A549 (cell line): Measurements from ENCODE around the gene NOS1AP. TPM values are rescaled to one million over a fixed set of nuclear protein-coding genes. Genes with fewer than 3 reads are reported as not detected.
"Not testable (repeated sequence)": the region's sequence is repeated elsewhere in the genome, so short reads cannot be mapped to it uniquely, and the experiment has no call there.

Experiments used
- ATAC-seq, 2 experiments: fragments of 200-7000 bp in 1 of 2; fragments of >200 bp in 1 of 2; cut with Nextera tagmentation in 1 of 2; cut with Tn5 transposase in 1 of 2; 3 replicates each; pipeline versions ENCODE4 v1.8.0 to v1.9.1; 2018 to 2020; ENCODE audit warnings: mild to moderate bottlenecking in 1 of 2, moderate library complexity in 1 of 2
- CTCF ChIA-PET: fragments of 300-600 bp; sonication (Branson Sonifier 250); formaldehyde crosslinking; extraction: SDS; loops from one replicate; lab custom pipeline; 2021; ENCODE audit warnings: antibody characterized with exemption, inconsistent platforms; lab: Yijun Ruan, JAX
- POLR2A ChIA-PET: fragments of 350-600 bp; formaldehyde crosslinking; extraction: SDS; loops from one replicate; lab custom pipeline; 2021; ENCODE audit warnings: antibody characterized with exemption, inconsistent platforms; lab: Yijun Ruan, JAX
- DNase-seq, 2 experiments: peaks; one replicate each; pipeline versions ENCODE4 v3.0.0 to v3.0.0-alpha.2; 2011 to 2016; ENCODE audit warnings: low read depth in 1 of 2, low spot score in 1 of 2
- FAIRE-seq: peaks from 2 replicates; lab custom pipeline; 2011; peaks lifted over from hg19 to GRCh38; lab: Jason Lieb, UNC
- H3K27ac ChIP-seq, 2 experiments: fragments of >200 bp; sonication (Bioruptor Twin); formaldehyde crosslinking; 3 replicates each; pipeline ENCODE4 v1.5.1; 2016 to 2017
- H3K4me1 ChIP-seq: fragments of >200 bp; sonication (Bioruptor Twin); formaldehyde crosslinking; 3 replicates; pipeline ENCODE4 v1.6.1; 2016
- H3K4me2 ChIP-seq: fragments of >200 bp; sonication (Bioruptor Twin); formaldehyde crosslinking; 3 replicates; pipeline ENCODE4 v1.6.1; 2016
- H3K4me3 ChIP-seq: fragments of >200 bp; sonication (Bioruptor Twin); formaldehyde crosslinking; 3 replicates; pipeline ENCODE4 v1.5.1; 2016
- H3K9me3 ChIP-seq: fragments of >200 bp; sonication (Bioruptor Twin); formaldehyde crosslinking; 3 replicates; pipeline ENCODE4 v1.6.1; 2016
- BHLHE40 ChIP-seq: IDR thresholded peaks from 2 replicates; pipeline ENCODE4 v1.6.1; 2012; ENCODE audit warnings: low read depth, low read length, inconsistent platforms
- CBX8 ChIP-seq: fragments of 200-600 bp; sonication (generic); IDR thresholded peaks from 2 replicates; pipeline ENCODE4 v1.6.1; 2016
- EHF ChIP-seq: fragments of 250-450 bp; sonication (Bioruptor Pico); IDR thresholded peaks from 2 replicates; pipeline ENCODE4 v1.5.0; 2020; ENCODE audit warnings: mild to moderate bottlenecking
- FOSB ChIP-seq: fragments of 250-450 bp; sonication (Bioruptor Pico); IDR thresholded peaks from 2 replicates; pipeline ENCODE4 v1.5.0; 2020; ENCODE audit warnings: mild to moderate bottlenecking, moderate library complexity
- GATA3 ChIP-seq: IDR thresholded peaks from 2 replicates; pipeline ENCODE4 v1.6.1; 2012; ENCODE audit warnings: borderline replicate concordance
- HDAC2 ChIP-seq: fragments of 200-600 bp; sonication (generic); IDR thresholded peaks from 2 replicates; pipeline ENCODE4 v1.6.1; 2016
- HOXA7 ChIP-seq: fragments of 250-450 bp; sonication (Bioruptor Pico); IDR thresholded peaks from 2 replicates; pipeline ENCODE4 v1.5.0; 2020; ENCODE audit warnings: mild to moderate bottlenecking, moderate library complexity
- MAFK ChIP-seq: fragments of 450-650 bp; IDR thresholded peaks from 2 replicates; pipeline ENCODE4 v1.6.1; 2014; ENCODE audit not compliant: partially characterized antibody
- NR3C1 ChIP-seq: fragments of >200 bp; sonication (Bioruptor Twin); formaldehyde crosslinking; IDR thresholded peaks from 3 replicates; pipeline ENCODE4 v1.6.1; 2017
- POLR2AphosphoS2 ChIP-seq: conservative IDR thresholded peaks from 2 replicates; pipeline ENCODE4 v1.6.1; 2012; ENCODE audit warnings: low read length, improper control_type of control experiment, inconsistent platforms
- RARB ChIP-seq: fragments of 250-450 bp; sonication (Bioruptor Pico); IDR thresholded peaks from 2 replicates; pipeline ENCODE4 v1.8.0; 2021; ENCODE audit warnings: mild to moderate bottlenecking, moderate library complexity
- ZFP36 ChIP-seq: fragments of 450-650 bp; IDR thresholded peaks from 2 replicates; pipeline ENCODE4 v1.6.1; 2014; ENCODE audit warnings: borderline replicate concordance; ENCODE audit not compliant: partially characterized antibody
- WGBS: methylation state at CpG from one replicate; pipeline ENCODE4 v1.1.6; 2017; ENCODE audit errors: missing lambda C conversion rate; 5-methylcytosine and 5-hydroxymethylcytosine counted together
- polyA plus RNA-seq, 4 experiments: library from polyadenylated mRNA; depleted of rRNA in 3 of 4; stranded (reverse); fragments of >200 nt; fragmentation: RNase III in 1 of 4; extraction: RNeasy Plus Mini Kit Qiagen cat#74134 plus additional on column Dnase treatment in 1 of 4; gene quantifications; 2 replicates in 3 of 4; 3 replicates in 1 of 4; pipeline ENCODE4 v1.2.3, GENCODE V29; 2011 to 2017
- TF ChIP-seq, protein P1 (sequence below): IDR thresholded peaks from 2 replicates; pipeline ENCODE4 v1.6.1; 2012
- TF ChIP-seq, protein P2 (sequence below): fragments of 450-650 bp; IDR thresholded peaks from 2 replicates; pipeline ENCODE4 v1.6.1; 2014; ENCODE audit warnings: antibody characterized with exemption
- TF ChIP-seq, protein P3 (sequence below): IDR thresholded peaks from 2 replicates; pipeline ENCODE4 v1.6.1; 2012; ENCODE audit warnings: low read depth, borderline replicate concordance

Gene NOS1AP
- polyA plus RNA-seq, 2 of the 4 experiments (the other 2 are of a cell fraction) = 0.17 to 0.25 TPM

DNA sequence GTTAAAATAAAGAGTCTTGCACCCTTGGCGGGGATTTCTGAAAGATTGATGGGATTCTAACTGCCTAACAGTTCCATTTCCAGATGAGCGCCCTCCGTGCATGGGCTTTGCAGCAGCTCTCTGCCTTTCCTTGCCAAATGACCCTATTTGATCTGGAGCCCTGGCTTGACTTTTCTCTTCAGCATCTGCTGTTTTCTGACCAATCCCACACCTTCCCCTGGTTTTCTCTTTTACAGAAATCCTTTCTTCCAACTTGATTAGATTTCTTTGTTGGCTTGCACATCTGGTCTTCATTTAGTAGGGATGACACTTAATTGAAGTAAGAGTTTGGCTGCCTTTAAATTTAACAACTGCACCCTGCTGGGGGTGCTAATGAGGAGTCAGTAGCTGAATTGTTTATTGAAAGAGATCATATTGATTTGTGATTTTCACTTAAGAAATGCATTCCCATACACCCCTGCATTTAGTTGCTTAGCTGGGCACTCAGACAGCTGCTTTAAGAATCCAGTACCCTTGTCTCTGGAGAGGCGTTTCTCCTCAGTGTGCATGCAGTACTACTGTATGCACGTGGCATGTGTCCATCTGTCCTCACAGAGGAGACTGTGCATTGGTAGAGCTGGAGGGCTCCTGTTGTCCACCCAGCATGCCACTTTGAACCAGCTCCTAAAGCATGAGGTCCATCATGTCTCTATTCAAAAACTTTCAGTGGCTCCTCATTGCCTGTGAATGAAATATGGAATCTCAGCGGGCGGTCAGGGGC, 99.7 kb downstream of the NOS1AP start:
- POLR2A ChIA-PET = no interaction called here
- Histone ChIP-seq H3K27ac (no peak overlapping the region), H3K4me1 (no peaks in the 10 kb centered on the region), H3K4me2 (no peak overlapping the region), H3K9me3 (no peaks in the 10 kb centered on the region), H3K4me3 (no peak overlapping the region)
- FAIRE-seq (no peak), ATAC-seq (no peak), DNase-seq (no peak)
- TF ChIP-seq HOXA7 (CRISPR knock-in tag) = no peak
- WGBS = 83% methylated on average over 7 of the region's 7 CpGs
- CTCF ChIA-PET = interaction anchor here (0.6 to 1.6 kb wide), 4 partner anchors 9 to 223 kb away, joined by 3 to 4 read pairs (median 4); no protein-coding TSS in a partner anchor

DNA sequence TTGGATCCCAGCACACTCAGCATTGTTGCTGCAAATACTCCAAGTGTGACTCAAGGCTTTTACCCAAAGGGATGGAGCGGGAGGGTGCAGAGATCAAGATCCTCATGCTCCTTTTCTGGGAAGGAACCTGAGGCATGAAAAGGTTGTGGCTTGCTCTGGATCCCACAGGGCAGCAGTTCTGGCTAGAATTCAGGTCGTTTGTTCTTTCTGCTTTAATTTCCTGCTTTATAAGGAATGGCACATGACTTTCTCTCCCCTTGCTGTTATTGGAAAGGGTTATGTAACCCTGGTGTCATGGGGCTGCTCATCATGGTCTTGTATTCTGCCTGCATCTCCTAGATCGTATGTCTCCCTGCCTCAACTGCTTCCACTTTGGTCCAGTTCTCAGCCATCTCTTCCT, 101.6 kb downstream of the NOS1AP start:
- FAIRE-seq (no peak), DNase-seq (no peak), ATAC-seq (no peak)
- no peaks in the 10 kb centered on the region for H3K4me1 ChIP-seq
- WGBS = 53% methylated on average over 3 of the region's 3 CpGs
- CTCF ChIA-PET = no interaction called here
- TF ChIP-seq NR3C1 (no peak), HDAC2 (no peak), RARB (CRISPR knock-in tag) (no peak), EHF (CRISPR knock-in tag) (no peak)
- no peak overlapping the region for H3K4me2 ChIP-seq
- no peak overlapping the region for H3K27ac ChIP-seq
- no peaks in the 10 kb centered on the region for H3K9me3 ChIP-seq
- H3K4me3 ChIP-seq = no peak overlapping the region
- POLR2A ChIA-PET = no interaction called here

DNA sequence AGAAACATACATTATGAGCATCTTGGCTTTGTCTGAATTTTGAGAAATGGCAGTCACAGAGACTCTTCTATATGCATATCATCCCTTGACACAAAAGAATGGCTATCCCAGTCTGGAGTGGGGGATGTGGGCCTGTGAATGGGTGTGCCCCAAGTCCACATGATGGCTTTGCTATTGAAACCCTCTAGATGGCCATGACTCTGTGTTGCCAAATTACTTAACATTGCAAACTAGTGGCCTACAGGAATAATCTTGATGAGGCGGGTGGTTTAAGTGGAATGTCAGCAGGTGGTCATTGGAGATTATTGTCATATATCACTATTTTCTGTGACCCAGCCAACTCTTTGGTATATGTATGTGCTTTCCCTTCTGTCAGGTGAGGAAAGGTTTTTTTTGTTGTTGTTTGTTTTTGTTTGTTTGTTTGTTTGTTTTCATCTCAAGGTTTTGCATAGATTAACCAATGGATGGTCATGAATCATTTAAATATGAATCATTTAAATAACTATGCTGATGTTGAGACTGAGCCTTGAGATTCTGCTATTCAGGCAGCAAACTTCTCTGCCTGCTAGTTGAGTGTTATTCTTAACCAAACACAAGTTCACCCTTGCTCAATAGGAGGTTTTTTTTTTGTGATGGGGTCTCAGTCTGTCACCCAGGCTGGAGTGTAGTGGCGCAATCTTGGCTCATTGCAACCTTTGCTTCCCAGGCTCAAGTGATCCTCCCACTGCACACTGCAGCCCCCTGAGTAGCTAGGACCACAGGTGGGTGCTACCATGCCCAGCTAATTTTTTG, 103.0 kb downstream of the NOS1AP start:
- FAIRE-seq = no peak
- no peak for TF ChIP-seq ZFP36
- TF ChIP-seq, protein P1, sequence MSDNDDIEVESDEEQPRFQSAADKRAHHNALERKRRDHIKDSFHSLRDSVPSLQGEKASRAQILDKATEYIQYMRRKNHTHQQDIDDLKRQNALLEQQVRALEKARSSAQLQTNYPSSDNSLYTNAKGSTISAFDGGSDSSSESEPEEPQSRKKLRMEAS = no peak
- TF ChIP-seq FOSB = no peak
- TF ChIP-seq, protein P2, sequence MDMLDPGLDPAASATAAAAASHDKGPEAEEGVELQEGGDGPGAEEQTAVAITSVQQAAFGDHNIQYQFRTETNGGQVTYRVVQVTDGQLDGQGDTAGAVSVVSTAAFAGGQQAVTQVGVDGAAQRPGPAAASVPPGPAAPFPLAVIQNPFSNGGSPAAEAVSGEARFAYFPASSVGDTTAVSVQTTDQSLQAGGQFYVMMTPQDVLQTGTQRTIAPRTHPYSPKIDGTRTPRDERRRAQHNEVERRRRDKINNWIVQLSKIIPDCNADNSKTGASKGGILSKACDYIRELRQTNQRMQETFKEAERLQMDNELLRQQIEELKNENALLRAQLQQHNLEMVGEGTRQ = no peak
- TF ChIP-seq BHLHE40 = no peak
- TF ChIP-seq GATA3 = no peak
- no peak for TF ChIP-seq MAFK
- no peak for TF ChIP-seq CBX8
- no peak for TF ChIP-seq POLR2AphosphoS2
- TF ChIP-seq, protein P3, sequence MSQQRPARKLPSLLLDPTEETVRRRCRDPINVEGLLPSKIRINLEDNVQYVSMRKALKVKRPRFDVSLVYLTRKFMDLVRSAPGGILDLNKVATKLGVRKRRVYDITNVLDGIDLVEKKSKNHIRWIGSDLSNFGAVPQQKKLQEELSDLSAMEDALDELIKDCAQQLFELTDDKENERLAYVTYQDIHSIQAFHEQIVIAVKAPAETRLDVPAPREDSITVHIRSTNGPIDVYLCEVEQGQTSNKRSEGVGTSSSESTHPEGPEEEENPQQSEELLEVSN = no peak
- WGBS = 74% methylated on average over 2 of the region's 2 CpGs
- Histone ChIP-seq H3K4me3 (no peak overlapping the region), H3K4me1 (no peaks in the 10 kb centered on the region), H3K9me3 (no peaks in the 10 kb centered on the region), H3K4me2 (no peak overlapping the region), H3K27ac (no peak overlapping the region)
- no peak for DNase-seq
- CTCF ChIA-PET = no interaction called here
- POLR2A ChIA-PET = no interaction called here
- no peak for ATAC-seq

DNA sequence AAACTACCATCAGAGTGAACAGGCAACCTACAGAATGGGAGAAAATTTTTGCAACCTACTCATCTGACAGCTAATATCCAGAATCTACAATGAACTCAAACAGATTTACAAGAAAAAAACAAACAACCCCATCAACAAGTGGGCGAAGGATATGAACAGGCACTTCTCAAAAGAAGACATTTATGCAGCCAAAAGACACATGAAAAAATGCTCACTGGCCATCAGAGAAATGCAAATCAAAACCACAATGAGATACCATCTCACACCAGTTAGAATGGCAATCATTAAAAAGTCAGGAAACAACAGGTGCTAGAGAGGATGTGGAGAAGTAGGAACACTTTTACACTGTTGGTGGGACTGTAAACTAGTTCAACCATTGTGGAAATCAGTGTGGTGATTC, 104.1 kb downstream of the NOS1AP start:
- ATAC-seq, H3K4me2 ChIP-seq, DNase-seq, POLR2A ChIA-PET, H3K4me1 ChIP-seq, H3K9me3 ChIP-seq, H3K4me3 ChIP-seq, FAIRE-seq, H3K27ac ChIP-seq: not testable (repeated sequence)
- CTCF ChIA-PET = interaction anchor here (0.6 kb wide), 1 partner anchor 240 kb away, joined by 3 read pairs; no protein-coding TSS in a partner anchor
- WGBS = 76% methylated on average over 1 of the region's 1 CpG

DNA sequence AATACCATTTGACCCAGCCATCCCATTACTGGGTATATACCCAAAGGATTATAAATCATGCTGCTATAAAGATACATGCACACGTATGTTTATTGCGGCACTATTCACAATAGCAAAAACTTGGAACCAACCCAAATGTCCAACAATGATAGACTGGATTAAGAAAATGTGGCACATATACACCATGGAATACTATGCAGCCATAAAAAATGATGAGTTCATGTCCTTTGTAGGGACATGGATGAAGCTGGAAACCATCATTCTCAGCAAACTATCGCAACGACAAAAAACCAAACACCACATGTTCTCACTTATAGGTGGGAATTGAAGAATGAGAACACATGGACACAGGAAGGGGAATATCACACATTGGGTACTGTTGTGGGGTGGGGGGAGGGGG, 104.5 kb downstream of the NOS1AP start:
- WGBS = 65% methylated on average over 2 of the region's 4 CpGs
- DNase-seq, POLR2A ChIA-PET, ATAC-seq, FAIRE-seq, H3K4me1 ChIP-seq, H3K9me3 ChIP-seq, H3K4me3 ChIP-seq, H3K4me2 ChIP-seq, H3K27ac ChIP-seq: not testable (repeated sequence)
- CTCF ChIA-PET = interaction anchor here (0.6 kb wide), 1 partner anchor 239 kb away, joined by 3 read pairs; no protein-coding TSS in a partner anchor
